B cell (primary cell): ENCODE results near the gene ZMIZ1. TPM values are rescaled to one million over a fixed set of nuclear protein-coding genes. Genes with fewer than 3 reads are reported as not detected.

Source experiments
- ATAC-seq: fragments of 200-7000 bp; cut with Tn5 transposase; one replicate; pipeline ENCODE4 v1.10.0; 2021; ENCODE audit warnings: low read depth, mild to moderate bottlenecking, moderate number of reproducible peaks, moderate library complexity
- CTCF ChIA-PET: fragments of 350-600 bp; sonication (Branson Sonifier 250); formaldehyde crosslinking; loops from one replicate; lab custom pipeline; 2021; ENCODE audit warnings: antibody characterized with exemption, inconsistent platforms; lab: Charles Lee
- POLR2A ChIA-PET: fragments of 350-600 bp; sonication (Branson Sonifier 250); formaldehyde crosslinking; loops from one replicate; lab custom pipeline; 2021; ENCODE audit warnings: antibody characterized with exemption; lab: Charles Lee
- DNase-seq: peaks from one replicate; pipeline ENCODE4 v3.0.0; 2013
- H2AFZ ChIP-seq: 2 replicates; pipeline ENCODE4 v1.6.1; 2012; ENCODE audit warnings: mild to moderate bottlenecking, low read depth, low read length; ENCODE audit not compliant: insufficient read depth, poor library complexity, severe bottlenecking
- H3K27ac ChIP-seq, 2 donors: 1 replicate in 1 of 2; 2 replicates in 1 of 2; pipeline ENCODE4 v1.5.1; 2012 to 2013; ENCODE audit warnings: low read length in 2 of 2, mild to moderate bottlenecking in 2 of 2, moderate library complexity in 1 of 2
- H3K27me3 ChIP-seq, 4 experiments: fragments of 200-600 bp in 1 of 4; sonication (generic) in 1 of 4; replicated peaks in 1 of 4; 1 replicate in 2 of 4; 2 replicates in 2 of 4; pipeline versions ENCODE4 v1.6.1 to v1.7.0; 2013 to 2016; ENCODE audit warnings: low read length in 3 of 4, mild to moderate bottlenecking in 2 of 4, mixed read lengths in 1 of 4, moderate library complexity in 1 of 4; ENCODE audit not compliant: insufficient read depth in 4 of 4, control insufficient read depth in 3 of 4; ENCODE audit errors: control extremely low read depth in 1 of 4
- H3K36me3 ChIP-seq, 2 experiments: replicated peaks in 1 of 2; 1 replicate in 1 of 2; 2 replicates in 1 of 2; pipeline versions ENCODE4 v1.6.1 to v1.7.1; 2013; ENCODE audit warnings: low read length in 1 of 2; ENCODE audit not compliant: insufficient read depth in 2 of 2, control insufficient read depth in 1 of 2; ENCODE audit errors: control extremely low read depth in 1 of 2, extremely low read depth in 1 of 2
- H3K4me1 ChIP-seq, 2 donors: fragments of 200-600 bp in 1 of 2; sonication (generic) in 1 of 2; 1 replicate in 1 of 2; 2 replicates in 1 of 2; pipeline versions ENCODE4 v1.5.1 to v1.6.1; 2013 to 2017; ENCODE audit warnings: low read length in 2 of 2; ENCODE audit not compliant: control insufficient read depth in 2 of 2, insufficient read depth in 2 of 2
- H3K4me2 ChIP-seq: replicated peaks from 2 replicates; pipeline ENCODE3; 2012; ENCODE audit warnings: mild to moderate bottlenecking, low read depth, low read length; ENCODE audit not compliant: poor library complexity, severe bottlenecking
- H3K4me3 ChIP-seq, 5 experiments: fragments of 200-600 bp in 1 of 5; sonication (generic) in 1 of 5; 1 replicate in 3 of 5; 2 replicates in 2 of 5; pipeline versions ENCODE4 v1.5.1 to v1.7.0; 2011 to 2016; ENCODE audit warnings: low read length in 4 of 5, mild to moderate bottlenecking in 4 of 5, low read depth in 2 of 5, control low read depth in 1 of 5, moderate library complexity in 1 of 5; ENCODE audit not compliant: insufficient read depth in 1 of 5; ENCODE audit errors: control extremely low read depth in 1 of 5, extremely low read depth in 1 of 5
- H3K79me2 ChIP-seq: fragments of 200-600 bp; sonication (generic); one replicate; pipeline ENCODE4 v1.6.0; 2016; ENCODE audit warnings: low read length; ENCODE audit not compliant: control insufficient read depth, insufficient read depth
- H3K9ac ChIP-seq: fragments of 200-600 bp; sonication (generic); 2 replicates; pipeline ENCODE4 v1.6.1; 2017; ENCODE audit warnings: mild to moderate bottlenecking, low read length, moderate library complexity
- H3K9me3 ChIP-seq, 3 donors: one replicate each; pipeline versions ENCODE4 v1.6.1 to v1.7.1; 2013; ENCODE audit warnings: low read length in 2 of 3; ENCODE audit not compliant: control insufficient read depth in 2 of 3, insufficient read depth in 1 of 3; ENCODE audit errors: control extremely low read depth in 1 of 3
- H4K20me1 ChIP-seq: 2 replicates; pipeline ENCODE4 v1.6.0; 2012; ENCODE audit warnings: mild to moderate bottlenecking, low read length; ENCODE audit not compliant: insufficient read depth, control insufficient read depth, poor library complexity, severe bottlenecking
- H3K27ac Mint-ChIP-seq: one replicate; pipeline ENCODE4 v1.8.0; 2021; ENCODE audit warnings: mixed read lengths
- H3K27me3 Mint-ChIP-seq: one replicate; pipeline ENCODE4 v1.8.0; 2021; ENCODE audit warnings: mixed read lengths
- H3K4me1 Mint-ChIP-seq: one replicate; pipeline ENCODE4 v1.8.0; 2021; ENCODE audit warnings: mixed read lengths
- H3K4me3 Mint-ChIP-seq: one replicate; pipeline ENCODE4 v1.8.0; 2021; ENCODE audit warnings: mixed read lengths
- H3K9me3 Mint-ChIP-seq: one replicate; pipeline ENCODE4 v1.8.0; 2022; ENCODE audit warnings: mixed read lengths; ENCODE audit not compliant: insufficient read depth
- CTCF ChIP-seq: fragments of 200-600 bp; IDR thresholded peaks from one replicate; pipeline ENCODE4 v1.8.0; 2022; ENCODE audit warnings: antibody characterized with exemption, mild to moderate bottlenecking
- EZH2 ChIP-seq: IDR thresholded peaks from 2 replicates; pipeline ENCODE4 v1.6.1; 2012; ENCODE audit warnings: borderline replicate concordance, low read depth, mild to moderate bottlenecking, moderate library complexity, low read length; ENCODE audit not compliant: insufficient read depth, poor library complexity, severe bottlenecking
- WGBS: methylation state at CpG from one replicate; pipeline ENCODE4 v1.1.5; 2013; ENCODE audit warnings: missing lambda C conversion rate; ENCODE audit not compliant: insufficient coverage; 5-methylcytosine and 5-hydroxymethylcytosine counted together
- intact Hi-C: fragments of 100-400 bp; cut with micrococcal nuclease; formaldehyde crosslinking; loops from one replicate; pipeline ENCODE4 v1.10.0; 2022
- polyA plus RNA-seq: library from polyadenylated mRNA; depleted of rRNA; stranded (reverse); fragments of >200 nt; gene quantifications from 2 replicates; pipeline ENCODE4 v1.2.3, GENCODE V29; 2012
- total RNA-seq, 2 donors: library from RNA; stranded (reverse); fragments of 120-200 nt in 1 of 2; gene quantifications; 1 replicate in 1 of 2; 2 replicates in 1 of 2; pipeline versions ENCODE4 v1.2.3 to v1.2.4, GENCODE V29; 2013 to 2022

Gene ZMIZ1
- total and polyA plus RNA-seq, 2 donors (not counting 1 experiment from before 2014, with no cell fraction given) = 14.3 to 64.9 TPM

GRCh38 chr10:79345241-79346011 is 276.7 kb downstream of the ZMIZ1 start:
- Histone ChIP-seq H3K4me1 (peaks cover 14 to 26% of the 10 kb centered on the region in 2 donors), H3K27ac (no peak overlapping the region), H3K27me3 (no peaks in the 10 kb centered on the region), H3K4me3 (no peak overlapping the region), H3K4me2 (no peak overlapping the region), H3K79me2 (peaks cover 26% of the 10 kb centered on the region), H4K20me1 (peaks cover 10% of the 10 kb centered on the region), H2AFZ (no peak overlapping the region), H3K36me3 (peaks cover 0 to 20% of the 10 kb centered on the region in 2 experiments), H3K9me3 (no peaks in the 10 kb centered on the region), H3K9ac (no peak overlapping the region)
- Mint-ChIP-seq H3K4me1 (peaks cover 24% of the 10 kb centered on the region), H3K27ac (no peak overlapping the region), H3K4me3 (no peak overlapping the region), H3K27me3 (no peaks in the 10 kb centered on the region), H3K9me3 (no peaks in the 10 kb centered on the region)
- POLR2A ChIA-PET = interaction anchor here (1.2 to 1.6 kb wide), 3 partner anchors 12 to 59 kb away, joined by 4 to 6 read pairs (median 4); no protein-coding TSS in a partner anchor
- intact Hi-C loops = loop anchor here (5.0 kb wide), 1 partner anchor 278 kb away; the partner anchor contains the start of gene ZMIZ1
- CTCF ChIA-PET = interaction anchor here (1.0 to 3.8 kb wide), 9 partner anchors 11 to 150 kb away, joined by 3 to 15 read pairs (median 4); no protein-coding TSS in a partner anchor
- 92% methylated on average over 2 of the region's 5 CpGs for WGBS
- no peak for ATAC-seq
- DNase-seq = no peak
- TF ChIP-seq EZH2 = no peak
- no peak for TF ChIP-seq CTCF

GRCh38 chr10:79346012-79346340 is 277.2 kb downstream of the ZMIZ1 start:
- Histone ChIP-seq H3K9ac (no peak overlapping the region), H3K27me3 (no peaks in the 10 kb centered on the region), H3K79me2 (peaks cover 26% of the 10 kb centered on the region), H3K9me3 (no peaks in the 10 kb centered on the region), H2AFZ (no peak overlapping the region), H3K4me2 (no peak overlapping the region), H3K36me3 (peaks cover 0 to 26% of the 10 kb centered on the region in 2 experiments), H3K27ac (no peak overlapping the region), H4K20me1 (peaks cover 10% of the 10 kb centered on the region), H3K4me3 (no peak overlapping the region), H3K4me1 (peaks cover 14 to 26% of the 10 kb centered on the region in 2 donors)
- ChIA-PET CTCF (interaction anchor here (1.0 to 3.8 kb wide), 8 partner anchors 12 to 151 kb away, joined by 3 to 15 read pairs (median 4); no protein-coding TSS in a partner anchor), POLR2A (interaction anchor here (1.3 to 1.6 kb wide), 3 partner anchors 28 to 59 kb away, joined by 4 to 6 read pairs (median 4); no protein-coding TSS in a partner anchor)
- peak overlapping the region; percentile 26 for H3K27ac Mint-ChIP-seq
- ATAC-seq (no peak), DNase-seq (no peak)
- H3K4me1 Mint-ChIP-seq = peaks cover 24% of the 10 kb centered on the region
- peak overlapping the region; percentile 26 for H3K4me3 Mint-ChIP-seq
- TF ChIP-seq EZH2 (no peak), CTCF (no peak)
- H3K9me3 Mint-ChIP-seq = no peaks in the 10 kb centered on the region
- intact Hi-C loops = loop anchor here (5.0 kb wide), 1 partner anchor 279 kb away; the partner anchor contains the start of gene ZMIZ1
- WGBS = 100% methylated on average over 2 of the region's 2 CpGs
- H3K27me3 Mint-ChIP-seq = no peaks in the 10 kb centered on the region
